SK-N-SH (cell line): ENCODE measurements around the gene MLYCD. TPM values are rescaled to one million over a fixed set of nuclear protein-coding genes. Genes with fewer than 3 reads are reported as not detected.

Experiments used
- CTCF ChIA-PET: fragments of 300-600, 350-600 bp; formaldehyde crosslinking; extraction: SDS; loops from one replicate; lab custom pipeline; 2021; lab: Yijun Ruan, JAX
- POLR2A ChIA-PET: fragments of 350-600 bp; sonication (Branson Sonifier 250); formaldehyde crosslinking; extraction: SDS; loops from one replicate; lab custom pipeline; 2020; ENCODE audit warnings: antibody characterized with exemption, inconsistent platforms; lab: Yijun Ruan, JAX
- DNase-seq: peaks from one replicate; pipeline ENCODE4 v3.0.0; 2012
- H2AFZ ChIP-seq: fragments of 200-600 bp; sonication (generic); 2 replicates; pipeline ENCODE4 v1.8.1; 2016; ENCODE audit warnings: antibody characterized with exemption, mild to moderate bottlenecking, low read depth
- H3F3A ChIP-seq: fragments of 200-600 bp; sonication (generic); replicated peaks from 2 replicates; pipeline ENCODE3; 2016; ENCODE audit warnings: antibody characterized with exemption, mild to moderate bottlenecking; ENCODE audit not compliant: insufficient read depth
- H3K27ac ChIP-seq, 2 experiments: fragments of 200-500 bp in 1 of 2; fragments of 200-600 bp in 1 of 2; sonication (Bioruptor generic) in 1 of 2; sonication (generic), shearing (Covaris generic) in 1 of 2; 2 replicates each; pipeline versions ENCODE4 v1.5.1 to v1.6.1; 2014 to 2016; ENCODE audit warnings: low read depth in 2 of 2, inconsistent platforms in 1 of 2, low read length in 1 of 2, mild to moderate bottlenecking in 1 of 2, mixed read lengths in 1 of 2
- H3K27me3 ChIP-seq: fragments of 200-600 bp; sonication (generic), shearing (Covaris generic); 2 replicates; pipeline ENCODE4 v1.6.1; 2016; ENCODE audit warnings: mixed run types; ENCODE audit not compliant: insufficient read depth
- H3K36me3 ChIP-seq, 2 experiments: fragments of 200-500 bp in 1 of 2; fragments of 200-600 bp in 1 of 2; sonication (Bioruptor generic) in 1 of 2; sonication (generic) in 1 of 2; replicated peaks in 1 of 2; 2 replicates each; pipeline versions ENCODE3 to v1.5.1; 2014 to 2016; ENCODE audit warnings: low read length in 1 of 2, mild to moderate bottlenecking in 1 of 2; ENCODE audit not compliant: insufficient read depth in 2 of 2, control insufficient read depth in 1 of 2
- H3K4me1 ChIP-seq, 2 experiments: fragments of 200-500 bp in 1 of 2; fragments of 200-600 bp in 1 of 2; sonication (Bioruptor generic) in 1 of 2; sonication (generic), shearing (Covaris generic) in 1 of 2; 2 replicates each; pipeline versions ENCODE4 v1.5.1 to v1.6.1; 2014 to 2016; ENCODE audit warnings: low read depth in 1 of 2, low read length in 1 of 2, mixed run types in 1 of 2; ENCODE audit not compliant: insufficient read depth in 2 of 2, control insufficient read depth in 1 of 2
- H3K4me2 ChIP-seq: fragments of 200-600 bp; sonication (generic), shearing (Covaris generic); 2 replicates; pipeline ENCODE4 v1.6.1; 2017; ENCODE audit warnings: mixed run types
- H3K4me3 ChIP-seq, 2 experiments: fragments of 200-500 bp in 1 of 2; fragments of 200-600 bp in 1 of 2; sonication (Bioruptor generic) in 1 of 2; sonication (generic), shearing (Covaris generic) in 1 of 2; 2 replicates each; pipeline versions ENCODE4 v1.5.1 to v1.8.1; 2014 to 2016; ENCODE audit warnings: low read depth in 2 of 2, inconsistent platforms in 1 of 2, low read length in 1 of 2, mild to moderate bottlenecking in 1 of 2, mixed read lengths in 1 of 2, moderate library complexity in 1 of 2
- H3K79me2 ChIP-seq: fragments of 200-600 bp; sonication (generic); 2 replicates; pipeline ENCODE4 v1.8.1; 2017; ENCODE audit warnings: mild to moderate bottlenecking; ENCODE audit not compliant: insufficient read depth
- H3K9ac ChIP-seq: fragments of 200-600 bp; sonication (generic); 2 replicates; pipeline ENCODE4 v1.6.1; 2017; ENCODE audit warnings: mixed run types
- H3K9me2 ChIP-seq: fragments of 200-600 bp; sonication (generic); 2 replicates; pipeline ENCODE4 v1.6.1; 2017; ENCODE audit warnings: mixed run types
- H3K9me3 ChIP-seq: fragments of 200-600 bp; sonication (generic); 2 replicates; pipeline ENCODE4 v1.6.1; 2017; ENCODE audit warnings: mixed run types, mild to moderate bottlenecking, moderate library complexity
- H4K20me1 ChIP-seq: fragments of 200-600 bp; sonication (generic); 2 replicates; pipeline ENCODE4 v1.6.1; 2017; ENCODE audit warnings: mild to moderate bottlenecking, mixed run types; ENCODE audit not compliant: insufficient read depth
- CHD2 ChIP-seq: fragments of 150-350 bp; IDR thresholded peaks from 2 replicates; pipeline ENCODE4 v1.6.1; 2018; ENCODE audit warnings: low read length; ENCODE audit not compliant: partially characterized antibody
- EP300 ChIP-seq, 2 experiments: IDR thresholded peaks; 2 replicates each; pipeline versions ENCODE4 v1.4.0 to v1.6.1; 2012; ENCODE audit warnings: borderline replicate concordance in 1 of 2, low read depth in 1 of 2, low read length in 1 of 2
- FOSL2 ChIP-seq: IDR thresholded peaks from 2 replicates; pipeline ENCODE4 v1.4.0; 2012; ENCODE audit warnings: low read depth, mild to moderate bottlenecking, moderate library complexity, borderline replicate concordance
- FOXJ3 ChIP-seq: sonication (generic); formaldehyde crosslinking; IDR thresholded peaks from 2 replicates; pipeline ENCODE4 v1.5.1; 2020; ENCODE audit warnings: mild to moderate bottlenecking, missing genetic modification reagents
- FOXM1 ChIP-seq: IDR thresholded peaks from 2 replicates; pipeline ENCODE4 v1.4.0; 2012; ENCODE audit warnings: low read depth, mild to moderate bottlenecking
- MEF2A ChIP-seq: IDR thresholded peaks from 2 replicates; pipeline ENCODE4 v1.4.0; 2012; ENCODE audit warnings: low read depth, borderline replicate concordance
- NFIC ChIP-seq: IDR thresholded peaks from 2 replicates; pipeline ENCODE4 v1.4.0; 2012; ENCODE audit warnings: borderline replicate concordance
- POLR2AphosphoS5 ChIP-seq: IDR thresholded peaks from 2 replicates; pipeline ENCODE4 v1.6.1; 2012; ENCODE audit warnings: low read depth, low read length
- RFX5 ChIP-seq: IDR thresholded peaks from 2 replicates; pipeline ENCODE4 v1.6.1; 2012; ENCODE audit warnings: mild to moderate bottlenecking, improper control_type of control experiment, low read length
- SIN3A ChIP-seq: IDR thresholded peaks from 2 replicates; pipeline ENCODE4 v1.6.1; 2012; ENCODE audit warnings: low read depth, mild to moderate bottlenecking, low read length, moderate library complexity, borderline replicate concordance
- SMC3 ChIP-seq: IDR thresholded peaks from 2 replicates; pipeline ENCODE4 v1.6.1; 2012; ENCODE audit warnings: low read depth, low read length, improper control_type of control experiment
- WGBS: methylation state at CpG from one replicate; pipeline ENCODE4 v1.1.6; 2017; ENCODE audit warnings: low lambda C conversion rate; 5-methylcytosine and 5-hydroxymethylcytosine counted together
- polyA plus RNA-seq, 3 experiments: library from polyadenylated mRNA; depleted of rRNA; stranded (reverse); fragments of >200 nt; gene quantifications; 2 replicates each; pipeline ENCODE4 v1.2.3, GENCODE V29; 2012
- TF ChIP-seq, protein P1 (sequence below): fragments of 150-350 bp; IDR thresholded peaks from 2 replicates; pipeline ENCODE4 v1.6.1; 2017; ENCODE audit warnings: antibody characterized with exemption, low read length, low read depth, borderline replicate concordance
- TF ChIP-seq, protein P2 (sequence below): IDR thresholded peaks from 2 replicates; pipeline ENCODE4 v1.4.0; 2012; ENCODE audit warnings: low read depth, borderline replicate concordance
- TF ChIP-seq, protein P3 (sequence below): IDR thresholded peaks from 2 replicates; pipeline ENCODE4 v1.6.1; 2012; ENCODE audit warnings: mild to moderate bottlenecking, low read depth, low read length, moderate library complexity
- TF ChIP-seq, protein P4 (sequence below): fragments of 200-600 bp; sonication (generic); IDR thresholded peaks from 2 replicates; pipeline ENCODE4 v1.6.1; 2017; ENCODE audit warnings: antibody characterized with exemption, mild to moderate bottlenecking, moderate library complexity

Gene MLYCD
- polyA plus RNA-seq, 1 of the 3 experiments (the other 2 are of a cell fraction): 2.4 TPM

DNA sequence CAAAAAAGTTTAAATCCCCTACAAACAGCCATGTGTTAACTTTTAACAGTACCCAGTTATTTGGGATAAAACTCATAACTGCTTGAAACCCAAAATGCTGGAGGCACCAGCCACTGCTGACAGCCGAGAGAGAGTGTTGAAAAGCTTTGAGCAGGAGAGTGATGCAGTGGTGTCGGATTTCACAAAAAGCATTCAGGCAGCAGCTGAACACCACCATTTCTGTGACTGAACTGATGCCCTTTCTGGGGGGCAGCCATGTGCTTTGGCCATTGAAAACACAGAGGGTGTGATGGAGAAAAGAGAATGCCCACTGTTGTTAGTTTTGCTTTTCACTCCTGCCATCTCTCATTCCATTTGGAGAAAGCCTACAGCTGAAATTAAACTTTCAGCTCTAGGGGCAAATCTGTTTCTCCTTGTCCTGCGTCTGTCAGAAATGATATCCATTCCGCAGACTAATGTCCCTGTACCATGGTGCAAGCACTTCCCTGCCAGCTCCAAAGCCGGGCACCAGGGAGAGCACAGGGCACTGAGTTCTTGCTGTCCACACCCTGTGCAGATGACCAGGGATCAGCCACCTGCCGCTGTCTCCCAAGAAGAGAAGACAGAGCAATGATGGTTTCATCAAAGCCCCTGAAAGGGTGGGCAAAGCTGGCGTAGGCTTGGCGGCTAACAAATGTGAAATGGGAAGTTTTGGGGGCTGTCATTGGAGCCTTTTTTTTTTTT, 16.6 kb upstream of the MLYCD start:
- no peaks in the 10 kb centered on the region for H3K4me1 ChIP-seq
- H4K20me1 ChIP-seq: no peaks in the 10 kb centered on the region
- peaks cover 6% of the 10 kb centered on the region; the same call in 1 of the 2 replicates for H3K27me3 ChIP-seq
- H3K79me2 ChIP-seq: no peaks in the 10 kb centered on the region
- no peak for DNase-seq
- no peak overlapping the region for H3K9ac ChIP-seq
- H3F3A ChIP-seq: no peaks in the 10 kb centered on the region
- WGBS: 41% methylated on average over 8 of the region's 8 CpGs
- H2AFZ ChIP-seq: no peak overlapping the region
- no peak overlapping the region for H3K27ac ChIP-seq
- TF ChIP-seq NFIC: no peak
- TF ChIP-seq, protein P1, sequence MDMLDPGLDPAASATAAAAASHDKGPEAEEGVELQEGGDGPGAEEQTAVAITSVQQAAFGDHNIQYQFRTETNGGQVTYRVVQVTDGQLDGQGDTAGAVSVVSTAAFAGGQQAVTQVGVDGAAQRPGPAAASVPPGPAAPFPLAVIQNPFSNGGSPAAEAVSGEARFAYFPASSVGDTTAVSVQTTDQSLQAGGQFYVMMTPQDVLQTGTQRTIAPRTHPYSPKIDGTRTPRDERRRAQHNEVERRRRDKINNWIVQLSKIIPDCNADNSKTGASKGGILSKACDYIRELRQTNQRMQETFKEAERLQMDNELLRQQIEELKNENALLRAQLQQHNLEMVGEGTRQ: no peak
- TF ChIP-seq, protein P2, sequence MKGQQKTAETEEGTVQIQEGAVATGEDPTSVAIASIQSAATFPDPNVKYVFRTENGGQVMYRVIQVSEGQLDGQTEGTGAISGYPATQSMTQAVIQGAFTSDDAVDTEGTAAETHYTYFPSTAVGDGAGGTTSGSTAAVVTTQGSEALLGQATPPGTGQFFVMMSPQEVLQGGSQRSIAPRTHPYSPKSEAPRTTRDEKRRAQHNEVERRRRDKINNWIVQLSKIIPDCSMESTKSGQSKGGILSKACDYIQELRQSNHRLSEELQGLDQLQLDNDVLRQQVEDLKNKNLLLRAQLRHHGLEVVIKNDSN: no peak
- no peak for TF ChIP-seq CHD2
- TF ChIP-seq FOXM1: no peak
- TF ChIP-seq MEF2A: no peak
- no peak for TF ChIP-seq EP300 (IDR thresholded peaks at IDR 0.05; ENCODE audit: borderline replicate concordance in 1 of 2, low read depth in 1 of 2, low read length in 1 of 2)
- TF ChIP-seq SIN3A: no peak
- TF ChIP-seq POLR2AphosphoS5: no peak
- TF ChIP-seq, protein P3, sequence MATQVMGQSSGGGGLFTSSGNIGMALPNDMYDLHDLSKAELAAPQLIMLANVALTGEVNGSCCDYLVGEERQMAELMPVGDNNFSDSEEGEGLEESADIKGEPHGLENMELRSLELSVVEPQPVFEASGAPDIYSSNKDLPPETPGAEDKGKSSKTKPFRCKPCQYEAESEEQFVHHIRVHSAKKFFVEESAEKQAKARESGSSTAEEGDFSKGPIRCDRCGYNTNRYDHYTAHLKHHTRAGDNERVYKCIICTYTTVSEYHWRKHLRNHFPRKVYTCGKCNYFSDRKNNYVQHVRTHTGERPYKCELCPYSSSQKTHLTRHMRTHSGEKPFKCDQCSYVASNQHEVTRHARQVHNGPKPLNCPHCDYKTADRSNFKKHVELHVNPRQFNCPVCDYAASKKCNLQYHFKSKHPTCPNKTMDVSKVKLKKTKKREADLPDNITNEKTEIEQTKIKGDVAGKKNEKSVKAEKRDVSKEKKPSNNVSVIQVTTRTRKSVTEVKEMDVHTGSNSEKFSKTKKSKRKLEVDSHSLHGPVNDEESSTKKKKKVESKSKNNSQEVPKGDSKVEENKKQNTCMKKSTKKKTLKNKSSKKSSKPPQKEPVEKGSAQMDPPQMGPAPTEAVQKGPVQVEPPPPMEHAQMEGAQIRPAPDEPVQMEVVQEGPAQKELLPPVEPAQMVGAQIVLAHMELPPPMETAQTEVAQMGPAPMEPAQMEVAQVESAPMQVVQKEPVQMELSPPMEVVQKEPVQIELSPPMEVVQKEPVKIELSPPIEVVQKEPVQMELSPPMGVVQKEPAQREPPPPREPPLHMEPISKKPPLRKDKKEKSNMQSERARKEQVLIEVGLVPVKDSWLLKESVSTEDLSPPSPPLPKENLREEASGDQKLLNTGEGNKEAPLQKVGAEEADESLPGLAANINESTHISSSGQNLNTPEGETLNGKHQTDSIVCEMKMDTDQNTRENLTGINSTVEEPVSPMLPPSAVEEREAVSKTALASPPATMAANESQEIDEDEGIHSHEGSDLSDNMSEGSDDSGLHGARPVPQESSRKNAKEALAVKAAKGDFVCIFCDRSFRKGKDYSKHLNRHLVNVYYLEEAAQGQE: no peak
- TF ChIP-seq SMC3: no peak
- no peak for TF ChIP-seq FOSL2
- TF ChIP-seq FOXJ3 (CRISPR knock-in tag): no peak
- TF ChIP-seq, protein P4, sequence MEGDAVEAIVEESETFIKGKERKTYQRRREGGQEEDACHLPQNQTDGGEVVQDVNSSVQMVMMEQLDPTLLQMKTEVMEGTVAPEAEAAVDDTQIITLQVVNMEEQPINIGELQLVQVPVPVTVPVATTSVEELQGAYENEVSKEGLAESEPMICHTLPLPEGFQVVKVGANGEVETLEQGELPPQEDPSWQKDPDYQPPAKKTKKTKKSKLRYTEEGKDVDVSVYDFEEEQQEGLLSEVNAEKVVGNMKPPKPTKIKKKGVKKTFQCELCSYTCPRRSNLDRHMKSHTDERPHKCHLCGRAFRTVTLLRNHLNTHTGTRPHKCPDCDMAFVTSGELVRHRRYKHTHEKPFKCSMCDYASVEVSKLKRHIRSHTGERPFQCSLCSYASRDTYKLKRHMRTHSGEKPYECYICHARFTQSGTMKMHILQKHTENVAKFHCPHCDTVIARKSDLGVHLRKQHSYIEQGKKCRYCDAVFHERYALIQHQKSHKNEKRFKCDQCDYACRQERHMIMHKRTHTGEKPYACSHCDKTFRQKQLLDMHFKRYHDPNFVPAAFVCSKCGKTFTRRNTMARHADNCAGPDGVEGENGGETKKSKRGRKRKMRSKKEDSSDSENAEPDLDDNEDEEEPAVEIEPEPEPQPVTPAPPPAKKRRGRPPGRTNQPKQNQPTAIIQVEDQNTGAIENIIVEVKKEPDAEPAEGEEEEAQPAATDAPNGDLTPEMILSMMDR: no peak
- TF ChIP-seq RFX5: no peak
- TF ChIP-seq, all 33 proteins: peak for 0
- H3K4me3 ChIP-seq: no peak overlapping the region
- H3K9me3 ChIP-seq: no peaks in the 10 kb centered on the region
- ChIA-PET POLR2A (no interaction called here), CTCF (interaction anchor here (0.8 to 10.5 kb wide), 4 partner anchors 10 to 184 kb away, joined by 3 to 78 read pairs (median 4); no protein-coding TSS in a partner anchor)
- H3K4me2 ChIP-seq: no peak overlapping the region
- no peaks in the 10 kb centered on the region for H3K9me2 ChIP-seq
- no peaks in the 10 kb centered on the region for H3K36me3 ChIP-seq
